Measurements from ENCODE around the gene TMEM126B.
A peak's percentile ranks its signal among the peaks of the same experiment; 100 is the strongest.
"Not testable (repeated sequence)": the region's sequence is repeated elsewhere in the genome, so short reads cannot be mapped to it uniquely, and the experiment has no call there.

Gene TMEM126B

GRCh38 chr11:85647604-85648299 lies 19.4 kb downstream of the TMEM126B start, which contains the start of gene TMEM126A:
Gene TMEM126A, plus strand, starts transcription at chr11:85647967. Its CDS starts 2,289 bp downstream, at chr11:85650256.
- DNase-seq (ENCODE audit: low read depth), result peak; percentile 91

GRCh38 chr11:85651118-85651517 lies 22.7 kb downstream of the TMEM126B start:
- DNase-seq (ENCODE audit: low read depth), result no peak

GRCh38 chr11:85652786-85653447 lies 24.5 kb downstream of the TMEM126B start:
- no peak for DNase-seq (ENCODE audit: low read depth)

- not testable (repeated sequence) for DNase-seq (ENCODE audit: low read depth)
These were observed 25.9 kb downstream of the TMEM126B start for GRCh38 chr11:85654343-85654742.

- no peak for DNase-seq (ENCODE audit: low read depth)
These were observed 28.4 kb downstream of the TMEM126B start for GRCh38 chr11:85656777-85657176.

GRCh38 chr11:85658180-85658579 lies 29.8 kb downstream of the TMEM126B start:
- no peak for DNase-seq (ENCODE audit: low read depth)

GRCh38 chr11:85661972-85662664 lies 33.7 kb downstream of the TMEM126B start:
- DNase-seq (ENCODE audit: low read depth), result no peak

GRCh38 chr11:85663080-85663752 lies 34.8 kb downstream of the TMEM126B start:
- no peak for DNase-seq (ENCODE audit: low read depth)

- peak; percentile 77 for DNase-seq (ENCODE audit: low read depth)
These were observed 35.6 kb downstream of the TMEM126B start for GRCh38 chr11:85663753-85664614.

- DNase-seq (ENCODE audit: low read depth), result peak; percentile 92
These were observed 36.5 kb downstream of the TMEM126B start, which contains the start of gene CREBZF for GRCh38 chr11:85664615-85665481. Gene CREBZF, minus strand, starts transcription at chr11:85665129. Its CDS starts 254 bp downstream, at chr11:85664875.

- no peak for DNase-seq (ENCODE audit: low read depth)
These were observed 37.3 kb downstream of the TMEM126B start for GRCh38 chr11:85665733-85666132.

GRCh38 chr11:85666687-85667086 lies 38.3 kb downstream of the TMEM126B start:
- DNase-seq (ENCODE audit: low read depth), result no peak

GRCh38 chr11:85668157-85668556 lies 39.8 kb downstream of the TMEM126B start:
- no peak for DNase-seq (ENCODE audit: low read depth)

- DNase-seq (ENCODE audit: low read depth), result not testable (repeated sequence)
These were observed 42.7 kb downstream of the TMEM126B start for GRCh38 chr11:85670949-85671663.

GRCh38 chr11:85672105-85672902 lies 43.9 kb downstream of the TMEM126B start:
- DNase-seq (ENCODE audit: low read depth), result no peak

GRCh38 chr11:85673393-85673792 lies 45.0 kb downstream of the TMEM126B start:
- DNase-seq (ENCODE audit: low read depth), result no peak

GRCh38 chr11:85679576-85679975 lies 51.2 kb downstream of the TMEM126B start:
- DNase-seq (ENCODE audit: low read depth), result no peak

- no peak for DNase-seq (ENCODE audit: low read depth)
These were observed 52.5 kb downstream of the TMEM126B start for GRCh38 chr11:85680897-85681296.

All from stimulated activated CD8-positive, alpha-beta memory T cell treated with anti-CD3 and anti-CD28 coated beads, Interleukin-4, amount 100 ng/mL, for 24 hours (primary cell).